D341Med (cell line): ENCODE results near the gene SURF6.
"Not testable (repeated sequence)": the region's sequence is repeated elsewhere in the genome, so short reads cannot be mapped to it uniquely, and the experiment has no call there.

Experiments used
- DNase-seq: peaks from one replicate; pipeline ENCODE4 v3.0.0; 2012; ENCODE audit warnings: low spot score

The SURF6 gene

DNA sequence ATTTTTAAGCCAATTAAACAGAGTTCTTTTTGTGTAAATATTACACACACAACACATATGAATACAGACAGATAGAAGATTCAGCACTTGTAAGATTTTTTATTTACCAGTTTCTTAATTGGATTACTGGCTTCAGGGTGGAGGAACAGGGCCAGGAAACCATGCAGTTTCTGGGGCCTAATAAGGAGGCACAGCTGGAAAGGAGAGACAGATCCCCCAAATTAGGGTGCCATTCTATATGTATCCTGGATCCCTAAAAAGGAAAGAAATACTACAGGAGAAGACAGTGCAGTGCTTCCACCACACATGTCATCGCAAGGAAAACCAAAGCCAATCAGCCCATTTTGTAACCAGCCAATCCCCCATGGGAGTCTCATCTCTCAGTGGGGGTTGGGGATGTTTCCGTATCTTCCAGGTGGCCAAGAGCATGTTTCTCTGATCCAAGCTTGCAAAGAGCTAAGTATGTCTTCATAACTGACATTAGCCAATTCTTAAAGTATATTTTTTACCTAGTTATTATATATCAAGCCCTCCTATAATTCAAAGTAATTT lies 45.2 kb downstream of the SURF6 start:
- no peak for DNase-seq

DNA sequence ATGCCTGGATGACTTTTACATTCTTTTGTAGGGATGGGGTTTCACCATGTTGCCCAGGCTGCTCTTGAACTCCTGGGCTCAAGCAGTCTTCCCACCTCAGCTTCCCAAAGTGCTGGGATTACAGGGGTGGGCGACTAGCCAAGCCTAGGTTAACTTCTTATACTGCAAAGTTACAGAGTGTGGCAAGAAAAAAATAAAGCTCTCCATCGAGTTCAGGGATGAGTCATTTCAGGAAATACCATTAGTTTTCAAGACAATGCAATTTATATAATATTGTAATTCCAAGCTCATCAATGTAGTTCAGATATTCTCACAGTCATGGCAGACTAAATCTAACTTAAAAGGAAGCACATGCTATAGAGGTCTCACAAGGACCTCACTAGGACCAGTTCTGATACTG lies 49.5 kb downstream of the SURF6 start:
- DNase-seq, result no peak

DNA sequence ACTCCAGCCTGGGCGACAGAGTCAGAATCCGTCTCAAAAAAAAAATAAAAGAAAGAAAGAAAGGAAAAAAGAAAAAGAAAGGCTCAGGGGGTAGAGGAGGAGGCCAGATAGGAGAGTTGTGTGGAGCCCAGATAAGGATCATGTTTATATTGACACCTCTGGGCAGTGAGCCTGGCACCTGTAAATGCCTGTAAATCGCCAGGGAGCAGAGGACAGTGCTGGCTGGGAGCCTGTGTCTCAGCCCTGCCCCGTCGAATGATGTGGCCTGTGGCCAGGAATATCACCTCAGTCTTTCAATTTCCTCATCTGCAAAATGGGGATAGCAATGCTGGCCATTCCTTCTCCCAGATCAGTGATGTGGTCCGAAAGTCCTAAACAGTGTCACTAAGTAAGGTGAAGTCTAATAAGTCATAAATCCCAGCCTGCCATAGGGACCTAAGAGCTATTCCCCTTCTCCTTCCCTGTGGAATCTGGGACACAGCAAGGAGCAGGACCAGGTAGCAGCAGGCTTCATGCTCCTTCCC lies 50.7 kb downstream of the SURF6 start:
- no peak for DNase-seq

DNA sequence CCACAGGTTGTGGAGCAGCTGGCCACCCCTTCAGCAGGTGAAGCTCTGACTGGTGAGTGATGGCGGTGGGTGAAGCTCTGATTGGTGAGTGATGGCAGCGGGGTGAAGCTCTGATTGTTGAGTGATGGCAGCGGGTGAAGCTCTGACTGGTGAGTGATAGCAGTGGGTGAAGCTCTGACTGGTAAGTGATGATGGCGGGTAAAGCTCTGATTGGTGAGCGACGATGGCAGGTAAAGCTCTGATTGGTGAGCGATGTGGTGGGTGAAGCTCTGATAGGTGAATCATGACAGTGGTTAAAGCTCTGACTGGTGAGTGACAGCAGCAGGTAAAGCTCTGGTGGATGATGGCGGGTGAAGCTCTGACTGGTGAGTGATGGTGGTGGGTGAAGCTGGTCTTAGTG lies 51.6 kb downstream of the SURF6 start:
- DNase-seq, result no peak

DNA sequence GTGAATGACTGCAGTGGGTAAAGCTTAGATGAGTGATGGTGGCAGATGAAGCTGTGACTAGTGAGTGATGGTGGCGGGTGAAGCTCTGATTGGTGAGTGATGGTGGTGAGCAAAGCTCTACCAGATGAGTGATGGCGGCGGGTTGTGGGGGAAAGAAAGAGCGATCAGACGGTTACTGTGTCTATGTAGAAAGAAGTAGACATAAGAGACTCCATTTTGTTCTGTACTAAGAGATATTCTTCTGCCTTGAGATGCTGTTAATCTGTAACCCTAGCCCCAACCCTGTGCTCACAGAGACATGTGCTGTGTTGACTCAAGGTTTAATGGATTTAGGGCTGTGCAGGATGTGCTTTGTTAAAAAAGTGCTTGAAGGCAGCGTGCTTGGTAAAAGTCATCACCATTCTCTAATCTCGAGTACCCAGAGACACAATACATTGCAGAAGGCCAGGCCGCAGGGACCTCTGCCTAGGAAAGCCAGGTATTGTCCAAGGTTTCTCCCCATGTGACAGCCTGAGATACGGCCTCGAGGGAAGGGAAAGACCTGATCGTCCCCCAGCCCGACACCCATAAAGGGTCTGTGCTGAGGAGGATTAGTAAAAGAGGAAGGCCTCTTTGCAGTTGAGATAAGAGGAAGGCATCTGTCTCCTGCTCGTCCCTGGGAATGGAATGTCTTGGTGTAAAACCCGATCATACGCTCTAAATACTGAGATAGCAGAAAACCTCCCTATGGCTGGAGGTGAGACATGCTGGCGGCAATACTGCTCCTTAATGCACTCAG lies 52.5 kb downstream of the SURF6 start:
- not testable (repeated sequence) for DNase-seq

DNA sequence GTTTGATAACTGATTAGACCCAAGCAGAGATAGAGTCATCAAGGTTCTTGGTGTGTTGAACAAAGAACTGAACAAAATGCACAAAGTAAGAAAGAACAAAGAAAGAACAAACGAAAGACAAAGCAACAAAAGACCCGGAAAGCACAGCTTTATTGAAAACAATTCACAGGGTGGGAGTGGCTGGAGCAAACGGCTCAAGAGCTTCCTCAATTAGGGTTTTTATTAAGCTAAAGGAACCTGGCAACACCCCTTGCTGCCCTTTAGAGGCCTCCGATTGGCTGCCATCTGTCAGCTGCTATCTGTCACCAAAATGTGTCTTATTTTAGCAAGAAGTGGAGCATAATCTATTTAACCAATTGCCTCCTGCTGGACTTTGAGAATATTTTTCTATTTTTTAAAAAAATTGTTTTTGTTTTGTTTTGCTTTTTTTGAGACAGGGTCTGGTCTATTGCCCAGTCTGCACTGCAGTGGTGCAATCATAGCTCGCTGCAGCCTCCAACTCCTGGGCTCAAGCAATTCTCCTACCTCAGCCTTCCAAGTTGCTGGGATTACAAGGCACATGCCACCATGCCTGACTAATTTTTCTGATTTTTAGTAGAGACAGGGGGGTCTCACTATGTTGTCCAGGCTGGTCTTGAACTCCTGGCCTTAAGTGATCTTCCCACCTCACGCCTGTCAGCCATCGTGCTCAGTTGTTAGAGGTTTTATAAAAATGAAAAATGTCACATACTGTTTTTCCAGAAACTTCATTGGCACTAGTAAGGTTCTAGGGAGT lies 53.3 kb downstream of the SURF6 start:
- DNase-seq, result no peak

DNA sequence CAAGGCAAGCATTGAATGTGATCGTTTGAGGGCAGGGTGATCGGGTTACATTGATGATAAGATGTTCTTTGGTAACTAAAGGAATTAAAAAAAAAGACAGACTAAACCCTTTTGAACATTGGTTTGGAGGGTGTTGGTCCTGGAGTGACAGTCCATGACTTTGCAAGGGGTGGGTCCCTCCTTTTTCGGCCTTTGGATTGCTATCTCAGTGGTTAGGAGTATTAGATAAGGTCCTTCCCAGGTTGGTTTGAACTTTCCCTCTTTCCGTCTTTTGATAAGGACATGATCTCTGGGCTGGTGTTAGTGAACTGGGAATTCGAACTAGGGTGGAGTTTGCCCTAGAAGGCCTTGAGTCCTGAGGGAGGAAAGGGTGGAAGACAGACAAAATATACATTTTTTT lies 55.6 kb downstream of the SURF6 start:
- no peak for DNase-seq
